HEK293T (cell line): ENCODE results near the gene PRKCZ.

Source experiments
- CTCF ChIA-PET: fragments of 350-600 bp; formaldehyde crosslinking; extraction: SDS; loops from one replicate; lab custom pipeline; 2021; ENCODE audit warnings: antibody characterized with exemption, inconsistent platforms; lab: Yijun Ruan, JAX
- POLR2A ChIA-PET: fragments of 350-600 bp; formaldehyde crosslinking; extraction: SDS; loops from one replicate; lab custom pipeline; 2020; ENCODE audit warnings: antibody characterized with exemption, inconsistent platforms; lab: Yijun Ruan, JAX
- DNase-seq: peaks from one replicate; pipeline ENCODE4 v3.0.0; 2012; ENCODE audit warnings: mixed read lengths; ENCODE audit errors: extremely low spot score
- ARNT ChIP-seq: fragments of 450-650 bp; IDR thresholded peaks from 2 replicates; pipeline ENCODE4 v1.6.1; 2017; ENCODE audit warnings: mild to moderate bottlenecking
- BHLHE40 ChIP-seq: fragments of 450-650 bp; IDR thresholded peaks from 2 replicates; pipeline ENCODE4 v1.6.1; 2016; ENCODE audit warnings: mild to moderate bottlenecking, moderate library complexity, borderline replicate concordance
- CTBP1 ChIP-seq: fragments of 450-650 bp; IDR thresholded peaks from 2 replicates; pipeline ENCODE4 v1.6.1; 2016; ENCODE audit warnings: borderline replicate concordance
- ELF4 ChIP-seq: fragments of 450-650 bp; IDR thresholded peaks from 2 replicates; pipeline ENCODE4 v1.6.1; 2017; ENCODE audit warnings: antibody characterized with exemption
- FOXA1 ChIP-seq: fragments of 450-650 bp; IDR thresholded peaks from 2 replicates; pipeline ENCODE4 v1.6.1; 2016; ENCODE audit warnings: mild to moderate bottlenecking
- FOXK2 ChIP-seq: fragments of 450-650 bp; IDR thresholded peaks from 2 replicates; pipeline ENCODE4 v1.6.1; 2016; ENCODE audit warnings: mild to moderate bottlenecking
- FOXM1 ChIP-seq: fragments of 450-650 bp; IDR thresholded peaks from 2 replicates; pipeline ENCODE4 v1.6.1; 2017; ENCODE audit warnings: mild to moderate bottlenecking, borderline replicate concordance
- HDGF ChIP-seq: fragments of 450-650 bp; IDR thresholded peaks from 2 replicates; pipeline ENCODE4 v1.6.1; 2017; ENCODE audit warnings: antibody characterized with exemption, borderline replicate concordance
- L3MBTL2 ChIP-seq: fragments of 450-650 bp; conservative IDR thresholded peaks from 2 replicates; pipeline ENCODE4 v1.6.1; 2016; ENCODE audit warnings: mild to moderate bottlenecking
- LEF1 ChIP-seq: fragments of 450-650 bp; IDR thresholded peaks from 2 replicates; pipeline ENCODE4 v1.6.1; 2017; ENCODE audit warnings: mild to moderate bottlenecking, borderline replicate concordance
- NFRKB ChIP-seq: fragments of 450-650 bp; IDR thresholded peaks from 2 replicates; pipeline ENCODE4 v1.6.1; 2016; ENCODE audit warnings: mild to moderate bottlenecking, moderate library complexity
- SP1 ChIP-seq: fragments of 450-650 bp; IDR thresholded peaks from 2 replicates; pipeline ENCODE4 v1.6.1; 2017
- SUZ12 ChIP-seq: fragments of 450-650 bp; IDR thresholded peaks from 2 replicates; pipeline ENCODE4 v1.6.1; 2016; ENCODE audit warnings: mild to moderate bottlenecking
- TARDBP ChIP-seq: fragments of 450-650 bp; IDR thresholded peaks from 2 replicates; pipeline ENCODE4 v1.6.1; 2016
- ZNF384 ChIP-seq: fragments of 450-650 bp; IDR thresholded peaks from 2 replicates; pipeline ENCODE4 v1.6.1; 2016
- TF ChIP-seq, protein P1 (sequence below): fragments of 450-650 bp; IDR thresholded peaks from 2 replicates; pipeline ENCODE4 v1.6.1; 2016

Gene PRKCZ

DNA sequence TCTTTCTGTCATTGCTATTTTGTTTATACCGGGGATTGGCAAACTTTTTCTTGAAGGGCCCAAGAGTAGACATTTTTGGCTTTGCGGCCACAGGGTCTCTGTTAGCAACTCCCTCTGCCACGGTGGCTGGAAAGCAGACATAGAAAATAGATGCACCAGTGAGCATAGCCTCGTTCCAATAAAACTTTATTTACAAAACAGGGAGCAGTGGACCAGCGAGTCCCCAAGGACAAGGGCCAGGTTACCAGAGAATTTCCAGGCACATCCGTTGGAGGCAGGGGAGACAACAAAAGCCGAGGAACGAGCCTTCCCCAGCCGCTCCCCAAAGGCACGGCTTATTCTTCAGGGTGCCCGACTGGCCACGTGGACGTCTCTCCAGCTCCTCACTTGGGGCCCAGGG, 117.9 kb downstream of the PRKCZ start:
- POLR2A ChIA-PET = no interaction called here
- DNase-seq = no peak
- CTCF ChIA-PET = no interaction called here
- TF ChIP-seq FOXM1 (no peak), ZNF384 (no peak), TARDBP (no peak), FOXK2 (no peak), HDGF (no peak), ELF4 (no peak), ARNT (no peak), L3MBTL2 (no peak), BHLHE40 (no peak), SP1 (no peak), SUZ12 (no peak), FOXA1 (no peak), NFRKB (no peak), CTBP1 (no peak), LEF1 (no peak)
- TF ChIP-seq, protein P1, sequence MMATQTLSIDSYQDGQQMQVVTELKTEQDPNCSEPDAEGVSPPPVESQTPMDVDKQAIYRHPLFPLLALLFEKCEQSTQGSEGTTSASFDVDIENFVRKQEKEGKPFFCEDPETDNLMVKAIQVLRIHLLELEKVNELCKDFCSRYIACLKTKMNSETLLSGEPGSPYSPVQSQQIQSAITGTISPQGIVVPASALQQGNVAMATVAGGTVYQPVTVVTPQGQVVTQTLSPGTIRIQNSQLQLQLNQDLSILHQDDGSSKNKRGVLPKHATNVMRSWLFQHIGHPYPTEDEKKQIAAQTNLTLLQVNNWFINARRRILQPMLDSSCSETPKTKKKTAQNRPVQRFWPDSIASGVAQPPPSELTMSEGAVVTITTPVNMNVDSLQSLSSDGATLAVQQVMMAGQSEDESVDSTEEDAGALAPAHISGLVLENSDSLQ = no peak

DNA sequence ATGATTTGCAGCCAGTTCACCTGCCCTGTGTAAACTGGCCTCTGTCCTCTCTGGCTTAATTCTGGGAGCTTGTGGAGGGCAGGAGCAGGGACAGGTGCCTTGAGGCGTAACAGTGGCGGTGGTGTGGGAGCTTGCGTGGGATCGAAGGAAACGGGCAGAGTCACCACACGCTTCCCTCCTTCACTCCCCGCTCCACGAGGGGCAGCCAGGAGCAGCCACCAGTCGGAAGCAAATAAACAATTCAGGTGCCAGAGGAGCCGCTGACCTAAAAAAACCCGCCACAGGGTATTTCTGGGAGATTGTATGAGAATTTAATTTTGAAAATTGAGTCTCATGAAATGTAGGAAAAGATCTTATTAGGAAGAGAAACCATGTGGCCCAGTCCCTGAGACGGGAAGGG, 118.3 kb downstream of the PRKCZ start:
- CTCF ChIA-PET = no interaction called here

DNA sequence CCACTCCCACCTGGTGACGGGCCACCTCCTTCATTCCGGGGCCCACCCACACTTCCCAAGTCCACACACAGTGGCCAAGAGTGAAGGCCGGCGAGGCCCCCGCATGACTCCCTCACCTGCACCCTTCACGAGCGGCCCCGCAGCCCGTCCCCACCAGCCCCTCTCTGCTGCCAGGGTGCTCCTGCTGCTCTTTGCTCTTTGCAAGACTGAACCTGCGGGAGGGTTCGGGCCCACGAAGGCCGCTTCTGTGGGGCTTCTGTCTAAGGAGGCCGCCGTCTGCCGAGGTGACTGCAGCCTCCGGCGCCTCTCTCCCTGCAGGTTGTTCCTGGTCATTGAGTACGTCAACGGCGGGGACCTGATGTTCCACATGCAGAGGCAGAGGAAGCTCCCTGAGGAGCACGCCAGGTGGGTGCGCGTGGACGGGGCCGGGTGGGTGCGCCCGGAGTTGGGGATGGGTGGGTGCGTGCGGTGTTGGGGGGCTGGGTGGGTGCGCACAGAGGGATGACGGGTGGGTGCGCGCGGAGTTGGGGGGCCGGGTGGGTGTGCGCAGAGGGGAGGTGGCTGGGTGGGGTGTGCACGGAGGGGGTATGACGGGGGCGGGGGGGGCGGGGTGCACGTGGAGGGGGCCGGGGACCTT, 119.1 kb downstream of the PRKCZ start:
- DNase-seq = no peak
- ChIA-PET POLR2A (no interaction called here), CTCF (no interaction called here)
- TF ChIP-seq ELF4 = no peak
- no peak for TF ChIP-seq ZNF384
- TF ChIP-seq HDGF = no peak
- TF ChIP-seq FOXA1 = no peak
- no peak for TF ChIP-seq LEF1
- TF ChIP-seq TARDBP = no peak
- TF ChIP-seq NFRKB = no peak
- TF ChIP-seq CTBP1 = no peak
- TF ChIP-seq BHLHE40 = no peak

More for the DNA sequence above, 118.3 kb downstream of the PRKCZ start:
- DNase-seq = no peak
- POLR2A ChIA-PET = no interaction called here
- TF ChIP-seq ARNT (no peak), HDGF (no peak)

DNA sequence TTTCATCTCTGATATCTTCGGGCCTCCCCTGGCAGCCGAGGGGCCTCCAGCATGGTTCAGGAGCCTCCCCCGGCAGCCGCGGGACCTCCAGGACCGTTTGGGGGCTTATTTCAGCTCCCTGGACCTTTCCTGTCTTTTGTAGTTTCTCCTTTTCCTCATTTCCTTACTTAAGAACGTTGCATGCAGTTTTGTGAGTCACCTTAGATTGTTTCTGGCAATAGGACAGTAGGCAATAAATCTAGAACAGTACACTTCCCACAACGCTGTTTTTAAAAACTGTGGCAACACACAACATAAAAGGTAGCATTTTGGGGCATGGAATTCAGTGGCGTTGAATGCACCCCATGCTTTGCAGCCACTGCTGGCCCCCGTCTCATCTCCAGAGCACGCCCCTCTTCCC, 120.0 kb downstream of the PRKCZ start:
- POLR2A ChIA-PET = no interaction called here
- no peak for DNase-seq
- TF ChIP-seq NFRKB = no peak
- no peak for TF ChIP-seq FOXK2
- TF ChIP-seq, protein P1 = no peak
- TF ChIP-seq SP1 = no peak
- no peak for TF ChIP-seq ELF4
- no peak for TF ChIP-seq L3MBTL2
- no peak for TF ChIP-seq HDGF
- TF ChIP-seq FOXM1 = no peak
- no peak for TF ChIP-seq TARDBP
- TF ChIP-seq BHLHE40 = no peak
- no peak for TF ChIP-seq LEF1
- TF ChIP-seq SUZ12 = no peak
- TF ChIP-seq ARNT = no peak
- no peak for TF ChIP-seq ZNF384
- TF ChIP-seq FOXA1 = no peak
- TF ChIP-seq CTBP1 = no peak
- CTCF ChIA-PET = no interaction called here

DNA sequence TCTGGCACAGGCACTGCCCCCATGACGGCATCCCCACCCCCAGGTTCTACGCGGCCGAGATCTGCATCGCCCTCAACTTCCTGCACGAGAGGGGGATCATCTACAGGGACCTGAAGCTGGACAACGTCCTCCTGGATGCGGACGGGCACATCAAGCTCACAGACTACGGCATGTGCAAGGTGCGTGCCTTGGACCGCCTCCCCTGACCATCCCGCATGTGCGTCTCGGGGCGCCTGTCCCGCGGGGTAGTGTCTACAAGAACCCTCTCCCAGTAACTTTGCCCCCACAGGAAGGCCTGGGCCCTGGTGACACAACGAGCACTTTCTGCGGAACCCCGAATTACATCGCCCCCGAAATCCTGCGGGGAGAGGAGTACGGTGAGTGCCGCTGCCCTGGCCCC, 121.8 kb downstream of the PRKCZ start:
- ChIA-PET CTCF (no interaction called here), POLR2A (no interaction called here)
- TF ChIP-seq ELF4 = no peak
- TF ChIP-seq, protein P1 = no peak
- no peak for TF ChIP-seq FOXA1
- no peak for TF ChIP-seq NFRKB
- no peak for TF ChIP-seq SP1
- TF ChIP-seq FOXM1 = no peak
- TF ChIP-seq ARNT = no peak
- no peak for TF ChIP-seq HDGF
- no peak for TF ChIP-seq BHLHE40
- TF ChIP-seq FOXK2 = no peak
- no peak for TF ChIP-seq TARDBP
- TF ChIP-seq ZNF384 = no peak
- TF ChIP-seq LEF1 = no peak
- TF ChIP-seq L3MBTL2 = no peak
- no peak for TF ChIP-seq CTBP1
- no peak for DNase-seq

DNA sequence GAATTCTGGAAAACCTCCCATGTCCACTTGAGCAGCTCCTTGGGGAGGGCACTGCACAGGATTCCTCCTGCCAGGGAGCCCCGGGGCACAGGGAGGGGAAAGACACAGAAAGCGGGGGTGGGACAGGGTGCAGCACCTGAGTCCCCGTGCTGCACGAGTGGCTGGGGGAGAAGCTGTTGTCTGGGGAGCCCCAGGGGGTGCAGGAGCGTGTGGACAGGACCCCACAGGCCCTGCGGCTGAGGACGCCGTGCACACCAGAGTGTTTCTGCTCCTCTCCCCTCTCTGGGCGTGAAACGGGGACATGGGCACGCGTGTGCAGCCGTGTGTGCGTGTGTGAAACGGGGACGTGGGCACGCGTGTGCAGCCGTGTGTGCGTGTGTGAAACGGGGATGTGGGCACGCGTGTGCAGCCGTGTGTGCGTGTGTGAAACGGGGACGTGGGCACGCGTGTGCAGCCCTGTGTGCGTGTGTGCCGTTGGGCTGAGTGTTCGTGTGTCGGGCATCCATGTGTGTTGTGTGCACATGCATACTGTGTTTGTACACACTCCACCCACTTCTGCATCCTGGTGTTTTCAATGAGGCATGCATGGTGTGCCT, 122.4 kb downstream of the PRKCZ start:
- CTCF ChIA-PET = interaction anchor here (0.8 kb wide), 1 partner anchor 17 kb away, joined by 3 read pairs; no protein-coding TSS in a partner anchor
- POLR2A ChIA-PET = no interaction called here
- DNase-seq = no peak
- TF ChIP-seq HDGF = no peak
- TF ChIP-seq BHLHE40 = no peak
- no peak for TF ChIP-seq SUZ12
- TF ChIP-seq FOXM1 = no peak
- TF ChIP-seq FOXK2 = no peak
- TF ChIP-seq LEF1 = no peak
- no peak for TF ChIP-seq TARDBP
- no peak for TF ChIP-seq NFRKB
- no peak for TF ChIP-seq L3MBTL2
- no peak for TF ChIP-seq ARNT
- no peak for TF ChIP-seq SP1
- TF ChIP-seq, protein P1 = no peak
- no peak for TF ChIP-seq FOXA1
- TF ChIP-seq ZNF384 = no peak
- no peak for TF ChIP-seq CTBP1
- TF ChIP-seq ELF4 = no peak
